DMS 273 (cell line): ENCODE results near the gene MRPS27.

ENCODE experiments used
- DNase-seq: peaks from one replicate; lab custom pipeline; 2025; ENCODE audit not compliant: unreplicated experiment; lab: John Stamatoyannopoulos, UW

The MRPS27 gene

DNA sequence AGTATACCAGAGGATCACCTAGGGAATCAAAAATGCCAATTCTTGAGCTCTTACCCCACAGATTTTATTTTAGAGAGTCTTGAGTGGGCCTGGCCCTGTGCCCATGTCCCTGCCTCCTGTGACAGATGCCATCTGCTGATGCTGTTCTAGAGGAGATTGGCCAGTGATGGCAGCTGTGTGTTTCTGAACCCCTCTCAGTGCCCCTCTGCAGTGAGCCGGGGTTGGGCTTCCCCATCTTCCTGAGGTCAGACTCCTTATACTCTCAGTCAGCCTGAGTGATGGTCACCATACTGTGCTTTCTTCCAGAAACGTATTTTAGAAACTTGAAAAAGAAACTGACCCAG, 6.2 kb upstream of the MRPS27 start:
- peak; percentile 65 for DNase-seq

DNA sequence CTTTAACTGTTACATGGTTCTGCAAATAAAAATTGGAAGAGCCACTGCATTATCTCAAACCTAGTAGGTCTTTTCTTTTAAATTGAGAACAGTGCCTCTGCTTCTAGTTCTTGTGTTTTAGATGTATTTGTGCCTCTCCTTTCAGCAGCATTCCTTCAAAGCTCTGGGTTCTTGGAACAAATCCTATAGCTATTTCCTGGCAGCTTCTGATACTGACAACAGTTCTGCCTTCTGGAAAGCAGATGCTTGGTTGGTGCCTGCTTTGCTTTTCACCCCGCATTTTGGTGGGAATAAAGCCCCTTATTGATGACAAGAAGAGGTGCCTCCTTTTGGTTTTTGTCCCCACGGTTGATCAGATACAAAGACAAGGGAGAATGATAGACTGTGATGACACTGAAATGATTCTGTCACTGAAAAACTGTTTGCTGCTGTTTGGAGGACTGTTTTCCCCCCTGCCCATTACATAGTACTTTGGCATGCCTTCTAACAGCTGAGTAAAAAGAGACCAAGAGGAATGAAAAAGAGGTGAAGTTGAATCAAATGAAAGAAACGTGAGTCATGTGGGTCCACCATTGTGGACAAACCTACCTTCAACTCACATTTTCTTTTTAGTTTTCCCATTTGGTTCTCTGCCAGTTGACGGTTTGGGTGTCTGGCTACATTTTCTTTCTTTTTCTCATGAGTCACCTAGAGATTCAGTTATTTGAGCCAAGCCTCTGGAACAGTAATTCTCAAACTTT, 5.7 kb upstream of the MRPS27 start:
- peak; percentile 42 for DNase-seq

DNA sequence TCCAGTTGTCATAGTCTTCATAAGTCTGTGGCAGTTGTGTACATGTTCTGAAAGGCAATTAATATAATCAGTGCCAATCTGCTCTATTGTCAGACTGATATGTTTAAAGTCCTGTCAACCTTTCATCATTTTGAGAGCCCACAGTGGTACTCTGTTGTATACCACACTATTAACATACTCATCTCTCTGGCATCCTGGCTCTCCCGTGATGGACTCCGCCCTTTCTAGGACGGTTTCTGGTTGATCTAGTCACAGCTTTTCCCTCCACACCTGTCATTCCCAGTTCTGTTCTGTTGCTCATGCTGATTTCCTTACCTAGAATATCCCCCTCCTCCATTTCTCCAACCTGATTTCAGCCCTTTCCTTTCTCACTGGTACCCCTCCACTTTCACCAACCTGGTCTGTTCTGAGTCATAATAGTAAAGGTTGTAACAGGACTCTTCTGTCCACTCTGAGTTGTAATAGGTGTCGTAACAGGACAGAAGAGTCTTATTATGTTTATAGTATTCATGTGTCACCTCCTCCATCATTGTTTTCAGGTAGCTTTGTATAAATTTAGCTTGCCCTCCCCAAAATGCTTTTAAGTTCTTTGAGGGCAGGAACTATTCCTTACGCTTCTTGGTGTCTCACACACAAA, 4.3 kb upstream of the MRPS27 start:
- no peak for DNase-seq

DNA sequence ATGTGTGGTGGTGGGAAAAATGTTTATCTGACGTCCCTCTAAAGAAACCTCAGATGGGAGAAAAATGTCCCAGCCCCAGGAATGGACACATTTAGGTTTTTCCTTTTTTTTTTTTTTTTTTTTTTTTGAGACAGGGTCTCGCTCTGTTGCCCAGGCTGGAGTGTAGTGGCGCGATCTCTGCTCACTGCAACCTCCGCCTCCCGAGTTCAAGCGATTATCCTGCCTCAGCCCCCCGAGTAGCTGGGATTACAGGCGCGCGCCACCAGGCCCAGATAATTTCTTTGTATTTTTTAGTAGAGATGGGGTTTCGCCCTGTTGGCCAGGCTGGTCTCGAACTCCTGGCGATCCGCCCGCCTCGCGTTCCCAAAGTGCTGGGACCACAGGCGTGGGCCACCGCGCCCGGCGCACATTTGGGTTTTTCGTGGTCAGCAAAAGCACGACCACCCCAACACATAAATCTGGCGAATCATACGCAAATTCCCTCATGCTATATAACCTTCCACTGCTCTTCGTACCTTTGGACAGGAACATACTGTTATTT, 535 bp downstream of the MRPS27 start:
- peak; percentile 61 for DNase-seq

DNA sequence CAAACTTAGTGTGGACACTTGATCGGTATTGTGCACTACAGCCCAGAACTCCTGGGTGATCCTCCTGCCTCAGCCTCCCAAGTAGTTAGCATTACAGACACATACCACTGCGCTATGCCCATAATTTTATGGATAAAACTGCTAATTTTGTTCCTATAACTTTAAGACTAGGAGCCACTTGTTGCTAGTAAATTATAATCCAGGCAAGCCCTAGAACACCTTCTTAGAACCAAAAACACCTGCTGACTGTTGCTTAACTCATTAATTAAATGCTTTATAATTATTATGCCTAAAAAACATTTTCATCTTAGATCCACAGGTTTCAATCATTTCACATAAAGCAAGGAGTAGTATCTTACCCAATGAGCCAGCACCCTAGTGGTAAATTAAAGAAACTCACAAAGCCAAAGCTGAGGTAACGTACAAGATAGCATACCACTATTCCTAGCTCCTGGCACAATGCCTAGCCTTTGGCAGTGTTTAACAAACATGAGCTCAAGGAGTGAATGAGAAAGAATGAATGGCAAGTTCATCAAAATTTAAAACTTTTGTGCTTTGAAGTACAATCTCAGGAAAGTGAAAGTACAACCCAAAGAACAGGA, 5.4 kb downstream of the MRPS27 start:
- DNase-seq, result peak; percentile 91

DNA sequence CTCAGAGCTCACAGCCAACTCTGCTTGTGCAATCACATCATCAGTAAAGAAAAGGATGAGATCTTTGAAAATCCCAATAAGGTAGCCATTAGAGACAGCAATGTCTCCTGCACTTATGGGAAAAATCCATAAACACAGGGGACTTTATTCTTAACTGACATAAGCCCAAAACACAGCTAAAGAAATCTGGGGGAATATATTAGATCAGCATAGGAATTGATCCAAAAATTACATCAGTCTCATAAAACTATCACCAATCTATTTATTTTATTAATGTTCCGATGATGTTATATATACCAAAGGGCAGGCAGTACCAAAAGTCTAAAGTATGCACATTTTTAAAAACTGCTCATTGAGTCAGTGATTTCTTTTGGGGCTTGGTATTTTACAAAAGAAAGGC, 6.9 kb downstream of the MRPS27 start:
- DNase-seq, result no peak

DNA sequence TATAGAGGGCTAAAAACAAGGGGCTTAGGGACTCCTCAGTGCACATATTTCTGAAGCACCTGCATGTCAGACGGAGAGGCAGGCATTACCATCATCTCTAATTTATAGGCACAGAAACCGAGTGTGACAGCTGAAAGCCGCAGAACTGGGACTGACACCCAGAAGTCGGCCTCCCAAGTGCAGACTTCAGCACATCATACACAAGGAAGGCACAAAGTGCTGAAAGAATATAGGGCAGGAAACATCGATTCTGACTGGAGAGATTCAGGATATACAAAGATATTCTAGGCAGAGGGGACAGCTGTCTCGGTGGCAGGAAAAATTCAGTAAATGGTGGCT, 11.2 kb downstream of the MRPS27 start:
- no peak for DNase-seq

DNA sequence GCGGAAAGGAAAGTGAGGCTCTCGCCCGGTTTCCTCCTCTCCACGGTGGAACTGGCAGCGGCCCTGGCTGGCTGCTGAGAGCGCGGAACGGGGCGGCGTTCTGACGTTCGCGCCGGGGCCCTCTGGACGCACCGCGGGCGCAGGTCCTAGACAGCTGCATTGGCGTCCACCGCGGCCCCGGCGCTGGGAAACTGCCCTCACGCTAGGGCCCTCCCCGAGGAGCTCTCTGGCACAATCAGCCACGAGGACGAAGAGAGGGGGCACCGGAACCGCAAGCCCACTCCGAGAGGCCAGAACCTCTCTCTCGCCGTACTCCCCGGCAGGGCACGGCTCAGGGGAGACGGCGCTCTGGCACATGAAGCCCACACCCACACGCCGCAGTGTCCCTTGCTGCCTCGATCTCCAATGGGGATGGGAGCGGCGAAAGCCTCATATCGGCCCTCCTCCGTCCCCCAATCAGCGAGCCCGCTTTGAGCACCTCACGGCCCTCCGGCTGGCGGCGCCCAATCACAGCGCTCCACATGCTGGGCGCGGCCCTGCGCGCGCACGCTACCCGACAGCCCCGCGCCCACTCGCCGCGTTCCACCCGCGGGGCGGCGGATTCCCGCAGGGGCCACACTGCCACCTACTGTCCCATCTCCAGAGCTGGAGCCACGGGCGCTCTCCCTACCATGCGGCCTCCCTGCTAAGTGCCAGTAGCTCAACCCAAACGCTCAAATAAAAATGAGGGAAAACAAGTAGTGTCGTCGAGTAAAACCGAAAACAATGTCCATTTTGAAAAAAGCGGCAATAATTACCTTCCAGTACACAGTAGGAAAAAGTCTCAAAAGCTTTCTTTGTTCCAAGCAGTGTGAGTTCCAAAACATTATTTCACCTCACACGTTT, 11.8 kb downstream of the MRPS27 start:
- peak; percentile 99 for DNase-seq

DNA sequence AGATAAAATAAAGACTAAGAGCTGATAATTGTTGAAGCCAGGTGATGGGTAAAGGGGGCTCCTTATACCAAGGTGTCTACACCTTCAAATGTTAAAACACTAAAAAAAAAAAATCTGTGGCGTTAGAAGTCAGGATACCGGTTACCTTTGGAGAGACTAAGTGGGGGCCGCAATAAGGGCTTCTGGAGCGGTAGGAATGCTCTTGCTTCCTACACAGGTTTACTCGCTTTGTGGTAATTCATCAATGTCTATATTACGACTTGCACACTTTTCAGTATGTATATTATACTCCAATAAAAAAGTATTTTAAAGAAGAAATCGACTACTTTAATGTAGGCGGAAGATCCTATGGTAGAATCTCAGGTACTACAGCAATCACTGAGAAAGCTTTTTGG, 12.5 kb downstream of the MRPS27 start:
- peak; percentile 64 for DNase-seq

DNA sequence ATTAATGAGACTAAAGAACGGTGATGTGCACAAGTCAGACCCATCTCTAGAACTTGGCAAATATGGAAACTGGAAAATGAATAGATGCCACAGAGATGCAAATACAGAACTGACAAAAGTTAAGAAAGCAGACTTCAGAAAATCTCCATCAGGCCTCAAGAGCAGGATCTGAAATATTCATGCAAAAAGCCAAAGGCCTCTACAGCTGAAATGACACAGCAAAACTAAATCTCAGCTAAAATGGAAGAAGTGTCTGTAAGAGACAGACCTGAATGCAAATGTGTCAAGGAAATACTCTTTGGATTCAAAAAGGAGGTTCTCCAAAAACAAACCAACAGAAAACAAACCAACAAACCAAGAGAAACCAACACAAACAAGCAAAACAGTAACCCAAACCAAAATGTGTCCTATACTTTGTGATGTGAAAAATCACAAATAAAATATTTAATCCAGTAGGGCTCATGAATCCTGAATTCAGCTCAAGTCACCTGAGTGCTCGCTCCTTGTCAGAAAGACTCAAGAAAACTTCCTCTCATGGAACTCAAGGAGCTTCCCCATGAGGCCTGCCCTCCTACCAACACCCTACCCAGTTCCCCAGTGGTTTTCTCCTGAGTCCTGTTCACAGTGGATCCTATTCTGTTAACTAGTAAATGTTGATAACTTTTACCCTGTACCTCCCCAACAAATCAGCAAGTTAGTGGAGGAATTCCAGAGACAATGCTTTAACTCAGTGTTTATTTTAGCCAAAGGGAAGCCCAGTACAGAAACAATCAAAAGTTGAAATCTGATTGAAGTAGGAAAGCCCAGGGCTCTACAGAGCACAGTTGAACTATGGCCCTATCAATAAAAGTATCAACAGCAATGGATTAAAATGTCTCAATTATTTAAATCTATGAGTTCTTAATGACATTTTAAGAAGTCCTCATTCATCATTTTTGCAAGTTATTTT, 14.6 kb downstream of the MRPS27 start:
- DNase-seq, result no peak

DNA sequence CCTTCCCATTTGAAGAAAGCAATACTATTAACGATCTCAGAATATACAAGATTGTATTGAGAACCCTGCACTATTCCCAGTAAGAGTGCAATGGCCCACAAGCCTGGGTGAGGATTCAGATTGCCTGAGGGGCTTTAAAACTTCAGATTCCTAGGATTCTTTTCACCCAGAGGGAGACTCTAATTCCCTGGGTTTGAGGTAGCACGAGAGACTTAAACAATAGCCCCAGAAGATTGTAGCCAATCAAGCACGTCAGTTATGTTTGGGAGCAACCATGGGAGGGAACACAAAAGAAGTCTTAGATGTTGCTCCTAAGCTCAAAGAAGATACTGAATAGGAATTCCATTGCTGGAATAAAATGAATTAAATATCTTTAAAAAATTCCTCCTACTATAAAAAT, 17.9 kb downstream of the MRPS27 start:
- no peak for DNase-seq

DNA sequence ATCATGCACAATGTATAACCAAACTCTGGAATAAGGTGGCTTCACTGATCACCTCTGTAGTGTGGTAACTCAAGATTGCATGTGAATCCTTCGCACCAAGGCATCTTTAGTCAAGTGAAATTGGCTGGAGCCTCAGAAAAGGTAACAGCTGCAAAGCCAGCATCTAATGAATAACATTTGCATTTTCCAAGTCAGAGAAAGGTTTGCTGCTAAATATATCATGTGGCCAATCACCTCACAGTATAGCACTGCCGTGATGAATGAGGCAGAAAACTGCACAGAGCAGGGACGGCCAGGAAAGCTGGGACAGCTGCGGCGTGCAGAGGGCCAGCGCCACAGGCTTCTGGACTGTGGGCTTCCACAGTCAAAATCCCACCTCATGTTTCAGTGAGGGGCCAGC, 18.5 kb downstream of the MRPS27 start:
- DNase-seq, result peak; percentile 95

DNA sequence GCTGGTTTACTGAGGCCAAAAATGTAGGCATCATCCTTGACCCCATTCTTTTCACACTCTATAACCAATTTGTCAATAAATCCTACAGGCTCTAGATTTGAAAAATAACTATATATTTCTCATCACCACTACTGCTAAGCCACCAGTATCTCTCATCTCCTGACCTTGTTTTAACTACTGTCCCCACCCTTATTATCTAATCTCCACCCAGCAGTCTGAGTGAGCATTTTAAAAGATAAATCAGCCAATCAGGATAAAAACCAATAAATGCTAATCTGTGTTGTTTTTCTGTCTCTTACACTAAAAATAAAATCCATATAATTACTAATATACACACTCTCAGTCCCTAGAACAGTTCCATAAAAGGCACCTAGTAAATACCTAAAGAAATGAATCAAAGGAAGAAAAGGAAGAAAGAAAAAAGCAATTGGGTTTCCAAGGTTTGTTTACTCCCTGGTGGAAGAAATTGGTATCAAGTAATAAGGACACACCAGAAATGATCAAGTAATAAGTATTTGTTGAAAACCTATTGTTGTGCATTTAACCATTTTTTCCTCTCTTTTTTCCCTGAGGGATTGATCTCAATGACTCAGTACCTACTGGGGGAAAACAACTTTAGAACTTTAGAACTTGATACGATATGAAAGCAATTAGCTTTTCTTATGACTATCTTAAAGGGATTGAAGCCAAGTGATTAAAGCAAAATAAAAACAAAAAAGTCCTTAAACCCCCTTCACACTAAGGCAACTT, 19.3 kb downstream of the MRPS27 start:
- DNase-seq, result no peak

DNA sequence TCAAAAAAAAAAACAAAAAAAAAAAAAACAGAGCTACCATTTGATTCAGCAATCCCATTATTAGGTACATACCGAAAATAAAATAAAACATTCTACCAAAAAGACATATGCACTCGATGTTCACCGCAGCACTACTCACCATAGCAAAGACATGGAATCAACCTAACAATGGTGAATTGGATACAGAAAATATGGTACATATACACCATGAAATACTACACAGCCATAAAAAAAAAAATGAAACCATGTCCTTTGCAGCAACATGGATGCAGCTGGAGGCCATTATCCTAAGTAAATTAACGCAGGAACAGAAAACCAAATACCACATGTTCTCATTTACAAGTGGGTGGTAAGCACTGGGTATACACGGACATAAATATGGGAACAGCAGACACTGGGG, 21.3 kb downstream of the MRPS27 start:
- peak; percentile 69 for DNase-seq

DNA sequence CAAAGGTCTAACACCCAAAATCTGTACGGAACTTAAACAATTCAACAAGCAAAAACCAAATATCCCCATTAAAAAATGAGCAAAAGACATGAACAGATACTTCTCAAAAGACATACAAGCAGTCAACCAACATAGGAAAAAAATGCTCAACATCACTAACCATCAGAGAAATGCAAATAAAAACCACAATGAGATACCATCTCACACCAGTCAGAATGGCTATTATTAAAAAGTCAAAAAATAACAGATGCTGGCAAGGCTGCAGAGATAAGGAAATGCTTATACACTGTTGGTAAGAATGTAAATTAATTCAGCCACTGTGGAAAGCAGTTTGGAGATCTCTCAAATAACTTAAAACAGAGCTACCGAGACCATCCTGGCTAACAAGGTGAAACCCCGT, 21.9 kb downstream of the MRPS27 start:
- peak; percentile 64 for DNase-seq

DNA sequence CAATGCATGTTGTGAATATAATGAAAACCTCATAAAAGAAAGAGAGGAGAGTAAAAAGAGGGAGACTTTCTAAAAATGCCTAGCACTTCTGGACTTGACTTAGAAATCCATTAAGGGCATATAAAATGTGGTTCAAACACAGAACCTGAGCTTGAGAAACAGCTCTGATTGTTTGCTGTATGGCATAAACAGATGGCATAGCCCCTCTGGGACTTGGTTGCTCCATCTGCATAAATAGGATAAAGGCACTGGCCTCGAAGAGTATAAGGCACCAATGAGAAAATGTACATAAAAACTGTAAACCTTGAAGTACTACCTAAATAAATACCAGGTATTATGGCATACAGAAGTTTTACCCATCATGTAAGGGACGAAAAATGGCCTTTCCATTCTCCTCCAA, 23.8 kb downstream of the MRPS27 start:
- peak; percentile 95 for DNase-seq

DNA sequence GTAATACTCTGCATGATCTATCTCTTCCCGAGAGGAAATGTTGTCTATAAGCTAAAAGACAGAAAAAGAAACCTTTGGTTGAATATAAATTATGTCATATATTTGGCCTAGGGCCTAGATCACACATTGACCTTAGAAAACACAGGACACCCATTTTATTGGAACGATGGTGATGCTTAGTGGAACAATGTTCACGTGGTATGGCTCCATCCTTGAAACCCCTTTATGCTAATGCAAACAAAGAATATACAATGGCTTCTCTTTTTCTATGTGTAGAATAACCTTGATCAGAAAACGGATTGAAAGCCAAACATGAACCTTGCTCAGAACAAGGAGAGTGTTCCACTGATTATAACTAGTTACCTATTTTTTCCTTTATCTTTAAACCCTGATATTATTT, 24.5 kb downstream of the MRPS27 start:
- peak; percentile 64 for DNase-seq

DNA sequence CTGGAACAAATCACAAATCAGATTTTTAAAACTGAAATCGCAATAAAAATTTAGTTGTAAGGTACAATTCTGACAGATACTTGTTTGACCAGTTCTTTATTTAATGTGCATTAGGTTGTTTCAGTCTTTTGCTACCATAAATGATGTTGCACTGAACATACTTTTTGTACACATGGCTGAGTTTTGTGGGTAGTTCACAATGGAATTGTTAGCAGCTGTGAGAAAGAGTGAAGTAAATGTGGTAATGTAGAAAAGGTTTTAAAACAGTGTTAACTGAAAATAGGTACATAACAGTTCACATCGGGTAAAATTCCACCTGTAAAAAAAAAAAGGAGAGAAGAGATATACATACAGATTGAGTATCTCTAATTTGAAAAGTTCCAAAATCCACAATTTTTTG, 25.6 kb downstream of the MRPS27 start:
- no peak for DNase-seq

DNA sequence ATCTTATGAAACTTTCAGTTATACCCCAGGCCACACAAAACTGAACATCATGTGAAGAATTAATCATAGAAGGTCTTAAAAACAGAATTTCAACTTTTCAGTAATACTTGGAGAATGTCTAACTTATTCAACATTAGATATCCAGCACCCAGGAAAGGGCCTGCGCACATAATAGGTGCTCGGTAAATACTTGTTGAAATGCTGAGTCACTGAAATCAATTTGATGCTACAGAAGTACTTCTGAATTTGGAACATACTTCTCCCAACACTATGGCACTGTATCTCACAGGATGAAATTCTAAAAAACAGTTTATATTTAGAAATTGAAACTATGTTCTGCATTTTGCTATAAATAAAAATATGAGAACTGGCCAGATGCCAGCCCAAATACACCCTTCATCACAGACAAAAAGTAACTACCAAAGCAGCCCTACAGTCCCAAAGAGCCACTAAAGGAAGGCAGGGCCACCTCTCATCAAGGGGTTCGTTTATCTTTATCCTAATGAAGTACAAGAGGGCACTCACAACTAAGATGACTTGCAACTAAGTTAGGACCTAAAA, 26.5 kb downstream of the MRPS27 start:
- peak; percentile 61 for DNase-seq
